Measurements from ENCODE around the gene PLCH2.
A peak's percentile ranks its signal among the peaks of the same experiment; 100 is the strongest.
"Not testable (repeated sequence)": the region's sequence is repeated elsewhere in the genome, so short reads cannot be mapped to it uniquely, and the experiment has no call there.

The PLCH2 gene

GRCh38 chr1:2476061-2476999, at the start of gene PLCH2:
Gene PLCH2, plus strand, starts transcription at chr1:2476289. Its CDS starts 300 bp downstream, at chr1:2476589.
- no peak for DNase-seq

GRCh38 chr1:2426540-2426939, 49.5 kb upstream of the PLCH2 start:
- no peak for DNase-seq

- DNase-seq, result no peak
Measured at GRCh38 chr1:2427051-2427450, 49.0 kb upstream of the PLCH2 start.

DNA sequence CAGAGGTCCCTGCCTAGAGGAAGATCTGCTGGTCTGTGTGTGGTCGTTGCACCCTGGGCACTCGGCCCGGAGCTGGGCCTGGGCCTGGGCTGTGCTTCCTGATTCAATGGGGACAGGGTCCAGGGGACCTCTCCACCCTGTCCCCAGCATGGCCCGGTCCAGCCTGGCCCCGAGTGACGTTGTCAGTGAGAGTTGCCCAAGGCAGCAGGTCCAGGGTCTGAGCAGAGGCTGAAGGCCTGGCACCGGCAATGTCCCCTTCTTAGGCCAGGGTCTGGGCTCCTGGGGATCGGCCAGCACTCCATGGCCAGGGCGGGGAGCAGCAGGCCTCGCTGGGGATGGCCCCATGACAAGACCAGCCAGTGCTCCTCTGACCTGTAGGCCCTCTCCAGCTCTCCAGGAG, 48.1 kb upstream of the PLCH2 start:
- no peak for DNase-seq

DNA sequence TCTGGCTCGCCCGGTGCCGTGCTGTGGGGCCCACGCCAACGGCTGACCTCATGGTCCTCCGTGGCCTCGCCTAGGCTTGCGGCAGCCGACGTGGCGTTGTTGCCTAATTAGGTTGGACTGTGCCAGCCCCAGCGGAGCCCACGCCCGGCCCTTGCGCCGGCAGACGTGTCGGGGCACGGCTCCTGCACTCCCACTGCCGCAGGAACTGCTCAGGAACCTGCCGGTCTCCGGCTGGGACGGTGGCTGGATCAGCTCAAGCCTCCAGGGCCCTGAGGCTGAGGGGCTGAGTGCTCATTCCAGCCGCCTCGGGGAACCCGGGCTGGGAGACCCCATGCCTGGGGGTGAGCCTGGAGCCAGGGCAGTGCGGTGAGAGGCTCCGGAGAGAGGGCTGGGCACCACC, 47.6 kb upstream of the PLCH2 start:
- DNase-seq, result no peak

- peak; percentile 50 for DNase-seq
Measured at GRCh38 chr1:2429780-2430591, 46.1 kb upstream of the PLCH2 start.

DNA sequence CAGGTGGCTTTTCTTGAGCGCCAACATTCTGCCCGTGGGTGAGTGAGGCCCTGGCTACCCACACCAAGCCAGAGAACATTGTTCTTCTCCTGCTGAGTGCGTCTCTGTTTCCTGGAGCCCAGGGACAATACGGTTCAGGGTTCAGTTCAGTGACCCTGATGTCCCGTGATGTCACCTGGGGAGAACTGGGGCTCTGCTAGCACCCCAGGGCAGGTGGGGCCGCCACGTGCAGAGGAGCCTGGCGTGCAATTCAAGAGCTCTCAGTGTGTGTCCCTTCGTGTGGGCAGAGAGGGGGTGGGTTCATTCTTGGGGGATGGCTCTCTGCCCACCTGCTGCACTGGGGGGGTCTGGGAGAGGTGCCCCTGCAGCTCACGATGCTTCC, 45.5 kb upstream of the PLCH2 start:
- no peak for DNase-seq

DNA sequence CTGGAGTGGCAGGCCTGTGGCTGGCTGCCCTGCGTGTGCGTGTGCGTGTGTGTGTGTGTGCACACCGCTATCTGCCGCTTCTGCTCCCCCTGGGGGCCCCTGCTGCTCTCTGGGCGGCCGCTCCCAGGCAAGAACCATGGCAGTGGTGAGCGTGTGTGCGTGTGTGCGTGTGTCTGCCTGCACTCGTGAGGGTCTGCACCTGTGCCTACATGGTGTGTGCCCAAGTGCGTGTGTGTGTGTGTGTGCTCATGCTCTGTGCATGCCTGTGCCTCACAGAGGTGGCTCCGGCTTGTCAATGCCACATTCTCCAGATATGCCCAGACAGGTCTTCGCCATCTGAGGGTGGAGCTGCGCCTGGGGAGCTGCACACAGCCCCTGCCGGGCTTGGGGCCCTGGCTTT, 45.0 kb upstream of the PLCH2 start:
- no peak for DNase-seq

- no peak for DNase-seq
Measured at GRCh38 chr1:2431518-2431917, 44.6 kb upstream of the PLCH2 start.

DNA sequence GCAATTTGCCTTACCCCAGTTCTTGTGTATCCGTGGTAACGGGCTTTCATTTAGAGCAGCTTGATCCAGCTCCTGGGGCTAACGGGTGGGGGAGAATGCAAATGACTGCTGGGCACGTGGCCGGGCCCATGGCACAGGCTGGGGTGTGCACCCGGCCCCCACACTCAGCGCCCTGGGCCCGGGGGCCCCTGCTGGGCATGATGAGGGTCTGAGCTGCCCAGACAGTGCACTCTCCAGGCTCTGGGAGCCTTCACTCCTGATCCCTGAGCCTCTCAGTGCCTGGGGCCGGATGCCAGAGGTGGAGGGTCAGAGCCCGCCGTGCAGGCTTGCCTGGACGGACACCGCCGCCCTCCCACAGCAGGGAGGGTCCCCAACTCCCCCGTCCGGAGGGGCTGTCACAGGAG, 43.6 kb upstream of the PLCH2 start:
- no peak for DNase-seq

DNA sequence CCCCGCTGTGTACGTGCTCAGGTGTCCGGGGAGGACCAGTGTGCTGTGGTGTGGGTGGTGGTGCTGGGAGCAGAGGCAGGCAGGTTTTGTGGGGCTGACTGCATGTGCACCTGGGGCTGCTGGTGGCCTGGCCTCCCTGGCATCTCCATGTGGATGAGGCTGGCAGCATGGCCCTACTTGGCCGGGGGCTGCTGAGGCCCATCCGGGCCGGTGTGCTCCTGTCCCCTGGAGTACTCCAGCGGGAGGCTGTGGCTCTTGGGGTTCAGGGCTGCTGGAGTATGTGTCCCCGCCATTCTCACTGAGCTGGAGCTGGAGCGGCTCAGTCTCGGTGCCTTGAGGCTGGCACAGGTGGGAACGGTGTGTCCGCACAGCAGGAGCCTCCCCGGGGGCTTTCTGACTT, 42.9 kb upstream of the PLCH2 start:
- DNase-seq, result no peak

DNA sequence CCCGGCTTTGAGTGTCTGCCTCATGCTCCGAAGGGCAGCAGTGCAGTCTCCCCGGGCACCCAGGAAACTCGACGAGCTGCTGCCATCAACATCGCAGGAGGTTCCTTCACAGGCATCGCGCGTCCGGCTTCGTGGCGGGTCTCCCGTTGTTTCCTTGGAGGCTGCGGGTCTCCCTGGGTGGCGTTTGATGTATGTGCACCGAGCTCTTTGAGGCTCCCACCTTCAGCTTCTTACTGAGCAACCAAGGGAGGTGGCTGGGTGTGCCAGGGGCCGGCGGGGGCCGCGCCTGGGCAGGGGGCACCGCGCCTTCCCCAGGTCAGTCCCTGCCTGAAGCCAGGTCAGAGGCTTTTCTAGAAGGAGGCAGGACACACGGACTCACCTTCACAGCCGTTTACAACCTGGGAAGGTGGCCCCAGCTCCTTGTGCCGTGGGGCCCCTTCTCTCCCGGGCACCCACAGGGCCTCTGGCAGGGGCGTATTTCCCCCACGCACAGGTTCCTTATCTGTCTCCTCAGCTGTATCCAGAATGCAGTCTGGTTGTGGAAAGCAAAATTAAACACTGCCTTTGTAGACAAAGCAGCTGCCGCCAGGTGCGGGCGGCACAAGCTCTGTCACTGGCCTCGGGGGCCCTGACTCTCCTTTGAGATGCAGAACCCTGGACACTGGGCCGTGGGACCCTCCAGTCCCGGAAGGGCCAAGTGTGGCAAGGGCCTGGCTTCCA, 42.0 kb upstream of the PLCH2 start:
- DNase-seq, result no peak

- no peak for DNase-seq
Measured at GRCh38 chr1:2435091-2435490, 41.0 kb upstream of the PLCH2 start.

- no peak for DNase-seq
Measured at GRCh38 chr1:2435746-2436355, 40.2 kb upstream of the PLCH2 start.

- DNase-seq, result no peak
Measured at GRCh38 chr1:2436876-2437275, 39.2 kb upstream of the PLCH2 start.

DNA sequence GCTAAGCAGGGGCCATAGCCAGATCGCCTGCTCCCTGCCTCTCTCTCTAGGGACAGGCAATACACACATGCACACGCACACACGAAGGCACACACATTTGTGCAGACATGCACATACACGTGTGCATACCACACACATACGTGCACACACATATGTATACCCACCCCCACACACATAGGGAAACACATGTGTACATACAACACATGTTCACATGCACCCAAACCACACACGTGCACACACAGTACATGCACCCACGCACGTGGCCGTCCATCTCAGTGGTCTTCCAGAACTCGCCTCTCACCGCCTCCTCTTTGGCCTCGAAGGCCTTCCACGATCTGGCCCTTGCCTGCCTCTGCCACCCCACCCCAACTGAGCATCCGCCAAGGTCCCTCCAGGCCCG, 38.5 kb upstream of the PLCH2 start:
- DNase-seq, result no peak

GRCh38 chr1:2438038-2438437, 38.1 kb upstream of the PLCH2 start:
- no peak for DNase-seq

- DNase-seq, result no peak
Measured at GRCh38 chr1:2438641-2439040, 37.4 kb upstream of the PLCH2 start.

DNA sequence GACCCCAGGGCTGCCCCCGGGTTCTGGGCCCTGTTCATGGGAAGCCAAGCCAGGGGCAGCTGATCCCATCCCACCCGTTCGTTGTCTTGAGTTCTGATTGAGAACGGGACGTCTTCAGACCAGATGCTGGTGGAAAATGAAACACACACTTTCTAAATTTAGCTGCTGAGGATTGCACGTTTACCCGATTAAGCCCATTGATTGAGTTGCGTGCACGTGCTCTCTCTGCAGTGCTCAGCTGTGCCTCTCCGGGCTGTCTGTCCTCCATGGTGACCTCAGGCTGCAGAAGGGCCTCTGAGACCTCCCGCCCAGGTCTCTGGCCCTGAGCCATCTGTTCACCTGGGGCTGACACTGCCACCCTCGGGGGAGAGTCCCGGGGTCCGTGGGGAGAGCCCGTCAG, 36.7 kb upstream of the PLCH2 start:
- DNase-seq, result no peak

DNA sequence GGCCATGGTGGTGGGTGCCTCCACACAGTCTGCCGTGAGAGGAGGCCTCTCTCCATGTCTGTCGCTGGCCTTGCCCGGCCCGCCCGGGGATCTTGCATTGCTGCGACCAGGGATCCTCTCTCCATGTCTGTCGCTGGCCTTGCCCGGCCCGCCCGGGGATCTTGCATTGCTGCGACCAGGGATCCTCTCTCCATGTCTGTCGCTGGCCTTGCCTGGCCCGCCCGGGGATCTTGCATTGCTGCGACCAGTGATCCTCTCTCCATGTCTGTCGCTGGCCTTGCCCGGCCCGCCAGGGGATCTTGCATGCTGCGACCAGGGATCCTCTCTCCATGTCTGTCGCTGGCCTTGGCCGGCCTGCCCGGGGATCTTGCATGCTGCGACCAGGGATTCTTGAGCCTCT, 35.7 kb upstream of the PLCH2 start:
- not testable (repeated sequence) for DNase-seq

GRCh38 chr1:2441746-2442145, 34.3 kb upstream of the PLCH2 start:
- no peak for DNase-seq

DNA sequence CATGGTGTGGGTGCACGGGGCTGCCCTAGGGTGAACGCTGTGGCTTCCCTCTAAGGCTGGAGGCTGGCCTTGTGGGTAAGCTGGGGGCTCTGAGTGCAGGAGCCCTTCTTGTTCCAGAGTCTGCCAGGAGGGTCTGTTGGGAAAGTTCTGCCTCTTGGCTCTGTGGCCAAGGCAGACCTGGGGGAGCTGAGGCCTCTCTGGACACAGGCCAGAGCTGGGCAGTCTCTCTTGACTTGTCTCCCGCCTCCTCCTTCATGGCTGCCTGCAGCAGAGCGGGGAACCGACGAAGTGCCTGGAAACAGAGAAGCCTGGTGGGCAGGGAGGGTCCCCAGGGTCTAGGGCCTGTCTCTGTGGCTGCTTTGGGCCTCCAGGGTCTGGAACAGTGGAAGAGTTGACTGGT, 33.4 kb upstream of the PLCH2 start:
- no peak for DNase-seq
